ENCODE measurements around the gene GON7.

GRCh38 chr14:93240678-93241000, 33.8 kb upstream of the GON7 start:
- TF ChIP-seq EZH2 (IDR thresholded peaks at IDR 0.05) (no peak), CTCF (IDR thresholded peaks at IDR 0.05) (no peak), EZH2phosphoT487 (IDR thresholded peaks at IDR 0.05) (no peak)
